ENCODE data around the gene PABPN1L. TPM values are rescaled to one million over a fixed set of nuclear protein-coding genes. Genes with fewer than 3 reads are reported as not detected.

PABPN1L gene
- polyA plus RNA-seq, 1 experiment: not detected

DNA sequence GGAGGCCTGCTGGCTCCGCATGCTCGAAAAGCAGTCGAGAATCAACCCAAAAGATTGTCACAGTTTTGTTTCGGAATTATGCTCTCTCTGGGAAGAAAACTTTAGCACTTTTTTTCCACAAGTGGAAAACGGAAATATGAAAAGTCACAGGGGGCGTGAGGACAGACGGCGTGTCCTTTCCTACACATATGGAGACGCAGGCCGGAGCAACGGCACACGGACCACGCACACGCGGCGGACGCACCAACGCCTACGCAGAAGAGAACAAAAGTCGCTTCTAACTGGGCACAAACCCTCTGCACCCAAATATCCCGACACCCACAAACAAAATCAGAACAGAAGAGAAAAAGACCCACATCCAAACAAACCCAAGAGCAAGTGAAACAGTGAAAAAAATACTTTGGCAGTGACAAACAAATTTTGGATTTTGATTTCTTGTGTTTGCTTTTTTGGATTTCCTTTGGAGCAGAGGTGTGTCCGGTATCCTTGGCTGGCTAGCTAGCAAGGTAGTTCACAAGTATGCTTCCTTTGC, 9.3 kb upstream of the PABPN1L start:
- Histone ChIP-seq H3K9me3 (ENCODE audit: control insufficient read depth, insufficient read depth, low read length) (peaks cover 4% of the 10 kb centered on the region; the same call in 1 of the 2 replicates), H3K4me3 (ENCODE audit: low read depth, low read length) (no peak overlapping the region), H3K27ac (ENCODE audit: low read depth, low read length) (no peak overlapping the region), H3K27me3 (ENCODE audit: control insufficient read depth, insufficient read depth, low read length) (peaks cover 41% of the 10 kb centered on the region)
- DNase-seq (ENCODE audit: low read depth, low spot score): no peak
- ChIA-PET POLR2A (no interaction called here), CTCF (no interaction called here)
- TF ChIP-seq, protein P1, sequence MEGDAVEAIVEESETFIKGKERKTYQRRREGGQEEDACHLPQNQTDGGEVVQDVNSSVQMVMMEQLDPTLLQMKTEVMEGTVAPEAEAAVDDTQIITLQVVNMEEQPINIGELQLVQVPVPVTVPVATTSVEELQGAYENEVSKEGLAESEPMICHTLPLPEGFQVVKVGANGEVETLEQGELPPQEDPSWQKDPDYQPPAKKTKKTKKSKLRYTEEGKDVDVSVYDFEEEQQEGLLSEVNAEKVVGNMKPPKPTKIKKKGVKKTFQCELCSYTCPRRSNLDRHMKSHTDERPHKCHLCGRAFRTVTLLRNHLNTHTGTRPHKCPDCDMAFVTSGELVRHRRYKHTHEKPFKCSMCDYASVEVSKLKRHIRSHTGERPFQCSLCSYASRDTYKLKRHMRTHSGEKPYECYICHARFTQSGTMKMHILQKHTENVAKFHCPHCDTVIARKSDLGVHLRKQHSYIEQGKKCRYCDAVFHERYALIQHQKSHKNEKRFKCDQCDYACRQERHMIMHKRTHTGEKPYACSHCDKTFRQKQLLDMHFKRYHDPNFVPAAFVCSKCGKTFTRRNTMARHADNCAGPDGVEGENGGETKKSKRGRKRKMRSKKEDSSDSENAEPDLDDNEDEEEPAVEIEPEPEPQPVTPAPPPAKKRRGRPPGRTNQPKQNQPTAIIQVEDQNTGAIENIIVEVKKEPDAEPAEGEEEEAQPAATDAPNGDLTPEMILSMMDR (IDR thresholded peaks at IDR 0.05; ENCODE audit: low read depth, low read length): no peak

DNA sequence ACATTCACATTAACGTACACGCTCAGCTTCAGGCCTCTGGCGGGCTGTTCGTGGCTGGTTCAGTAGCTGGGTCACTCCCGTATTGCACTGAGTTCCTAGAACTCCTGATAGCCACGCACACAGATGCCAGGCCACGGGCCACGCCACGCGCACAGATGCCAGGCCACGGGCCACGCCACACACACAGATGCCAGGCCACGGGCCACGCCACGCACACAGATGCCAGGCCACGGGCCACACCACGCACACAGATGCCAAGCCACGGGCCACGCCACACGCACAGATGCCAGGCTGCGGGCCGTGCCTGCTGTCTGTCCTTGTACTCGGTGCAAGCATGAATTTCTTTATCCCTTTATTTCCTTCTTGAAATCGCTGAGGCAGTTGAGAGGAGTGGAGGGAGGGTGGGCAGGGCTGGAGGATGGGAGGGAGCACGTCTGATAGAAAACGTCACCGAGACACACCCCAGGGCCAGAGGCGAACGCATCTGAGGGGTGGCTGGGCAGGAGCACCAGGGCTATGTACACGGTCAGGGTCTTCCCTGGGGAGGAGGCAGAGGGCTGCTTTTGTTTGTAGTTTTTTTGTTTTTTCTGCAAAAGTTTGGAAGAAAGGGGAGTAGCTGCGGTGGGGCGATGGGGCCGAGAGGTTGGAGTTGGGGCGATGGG, 8.6 kb upstream of the PABPN1L start:
- H3K27ac ChIP-seq (ENCODE audit: low read depth, low read length): no peak overlapping the region
- TF ChIP-seq, protein P1 (IDR thresholded peaks at IDR 0.05; ENCODE audit: low read depth, low read length): no peak
- no peak for DNase-seq (ENCODE audit: low read depth, low spot score)
- H3K27me3 ChIP-seq (ENCODE audit: control insufficient read depth, insufficient read depth, low read length): peaks cover 43% of the 10 kb centered on the region
- ChIA-PET POLR2A (no interaction called here), CTCF (no interaction called here)
- H3K9me3 ChIP-seq (ENCODE audit: control insufficient read depth, insufficient read depth, low read length): peaks cover 4% of the 10 kb centered on the region; the same call in 1 of the 2 replicates
- no peak overlapping the region for H3K4me3 ChIP-seq (ENCODE audit: low read depth, low read length)

DNA sequence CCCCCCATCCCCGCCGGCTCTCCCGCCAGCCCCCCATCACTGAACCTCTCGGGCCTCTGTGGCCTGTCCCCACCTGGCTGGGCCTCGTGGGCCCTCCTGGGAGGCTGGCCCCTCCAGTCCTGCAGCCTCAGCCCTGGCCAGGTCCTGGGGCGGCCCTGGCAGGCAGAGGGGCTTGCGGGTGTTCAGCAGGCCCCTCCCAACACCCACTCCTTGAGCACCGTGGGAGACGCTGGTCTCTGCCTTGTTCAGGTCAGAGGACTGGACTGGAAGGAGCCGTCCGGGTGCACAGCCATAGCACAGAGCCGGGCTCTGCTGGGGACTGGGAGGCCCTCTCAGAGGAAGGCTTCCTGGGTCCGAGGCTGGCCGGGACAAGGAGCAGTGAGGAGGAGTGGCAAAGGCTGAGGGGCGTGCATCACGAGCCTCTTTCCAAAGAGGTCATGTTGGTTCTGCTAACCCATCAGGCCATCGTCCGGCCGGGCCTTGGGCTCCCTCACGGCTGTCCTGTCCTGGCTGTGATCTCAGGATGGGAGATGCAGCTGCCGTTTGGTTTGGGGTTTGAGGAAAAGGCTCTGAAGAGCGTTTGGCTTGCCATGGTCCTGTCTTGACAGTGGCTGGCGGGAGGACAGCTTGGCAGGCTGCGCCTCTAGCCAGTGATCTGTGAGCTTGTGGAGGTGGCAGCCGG, 6.3 kb upstream of the PABPN1L start:
- CTCF ChIA-PET: no interaction called here
- POLR2A ChIA-PET: no interaction called here
- no peak overlapping the region for H3K4me3 ChIP-seq (ENCODE audit: low read depth, low read length)
- H3K27me3 ChIP-seq (ENCODE audit: control insufficient read depth, insufficient read depth, low read length): peaks cover 41% of the 10 kb centered on the region
- H3K27ac ChIP-seq (ENCODE audit: low read depth, low read length): no peak overlapping the region
- H3K9me3 ChIP-seq (ENCODE audit: control insufficient read depth, insufficient read depth, low read length): peaks cover 4% of the 10 kb centered on the region; the same call in 1 of the 2 replicates
- no peak for DNase-seq (ENCODE audit: low read depth, low spot score)
- TF ChIP-seq, protein P1 (IDR thresholded peaks at IDR 0.05; ENCODE audit: low read depth, low read length): no peak

DNA sequence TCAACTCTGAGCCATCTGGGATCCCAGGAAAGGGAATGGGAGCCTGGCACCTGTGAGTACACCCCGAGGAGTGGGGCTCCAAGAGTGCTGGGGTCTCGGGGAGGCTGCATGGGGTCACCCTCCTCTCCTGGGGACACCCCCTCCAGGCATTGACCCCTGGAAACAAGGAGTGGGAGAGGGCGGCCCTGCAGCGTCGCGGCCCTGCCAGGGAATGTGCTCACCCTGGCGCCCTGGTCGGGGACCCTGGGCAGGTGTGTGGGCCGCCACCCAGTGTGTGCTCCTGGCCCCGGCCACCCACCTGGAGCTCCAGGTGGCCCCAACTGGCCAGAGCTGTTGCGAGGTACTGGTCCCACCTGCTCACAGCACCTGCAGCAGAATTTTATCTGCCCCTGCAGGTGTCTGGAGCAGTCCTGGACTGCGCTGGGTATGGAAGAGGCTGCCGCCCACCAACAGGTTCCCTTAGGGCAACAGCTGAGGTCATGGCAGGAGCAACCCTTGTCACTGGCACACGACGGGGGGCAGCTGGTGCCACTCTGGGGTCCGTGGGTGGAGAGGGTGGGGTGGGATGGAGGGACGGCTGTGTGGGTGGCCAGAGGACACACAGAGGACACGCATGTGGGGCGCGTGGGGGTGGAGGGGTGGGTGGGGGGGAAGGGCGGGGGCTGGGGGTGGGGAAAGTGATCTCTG, 5.4 kb upstream of the PABPN1L start:
- ChIA-PET CTCF (no interaction called here), POLR2A (no interaction called here)
- TF ChIP-seq, protein P1 (IDR thresholded peaks at IDR 0.05; ENCODE audit: low read depth, low read length): no peak
- H3K27me3 ChIP-seq (ENCODE audit: control insufficient read depth, insufficient read depth, low read length): peaks cover 38% of the 10 kb centered on the region
- DNase-seq (ENCODE audit: low read depth, low spot score): no peak
- H3K9me3 ChIP-seq (ENCODE audit: control insufficient read depth, insufficient read depth, low read length): peaks cover 4% of the 10 kb centered on the region; the same call in 1 of the 2 replicates
- H3K4me3 ChIP-seq (ENCODE audit: low read depth, low read length): no peak overlapping the region
- no peak overlapping the region for H3K27ac ChIP-seq (ENCODE audit: low read depth, low read length)

DNA sequence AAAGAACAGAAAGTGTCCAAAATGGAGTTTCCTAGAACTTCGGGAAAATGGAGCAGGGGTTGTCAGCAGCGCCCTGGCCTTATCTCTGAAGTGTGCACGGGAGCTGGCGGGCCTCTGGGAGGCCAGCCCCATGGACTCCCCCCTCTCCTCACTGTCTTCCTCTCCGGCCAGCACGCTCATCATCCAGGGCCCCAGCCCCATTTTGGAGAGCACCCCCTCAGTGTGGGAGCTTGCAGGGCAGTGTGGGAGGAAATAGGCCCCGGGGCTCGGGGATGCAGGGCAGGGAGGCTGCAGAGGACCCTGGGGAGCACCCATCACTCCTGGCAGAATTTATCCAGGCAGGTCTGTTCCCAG, 4.9 kb upstream of the PABPN1L start:
- Histone ChIP-seq H3K27me3 (ENCODE audit: control insufficient read depth, insufficient read depth, low read length) (peaks cover 38% of the 10 kb centered on the region), H3K27ac (ENCODE audit: low read depth, low read length) (no peak overlapping the region), H3K9me3 (ENCODE audit: control insufficient read depth, insufficient read depth, low read length) (peaks cover 4% of the 10 kb centered on the region; the same call in 1 of the 2 replicates), H3K4me3 (ENCODE audit: low read depth, low read length) (no peak overlapping the region)
- no peak for DNase-seq (ENCODE audit: low read depth, low spot score)
- TF ChIP-seq, protein P1 (IDR thresholded peaks at IDR 0.05; ENCODE audit: low read depth, low read length): no peak
- POLR2A ChIA-PET: no interaction called here
- CTCF ChIA-PET: no interaction called here
